ENCODE data around the gene ICOS. TPM values are rescaled to one million over a fixed set of nuclear protein-coding genes. Genes with fewer than 3 reads are reported as not detected.

ICOS gene
- total and polyA plus RNA-seq, 2 of the 8 experiments (the other 6 are each of a cell fraction or from before 2014, with no cell fraction given): not detected

- no peak for TF ChIP-seq EP300 (IDR thresholded peaks at IDR 0.05; ENCODE audit: borderline replicate concordance in 1 of 2, low read depth in 2 of 2, low read length in 2 of 2)
- no peak for TF ChIP-seq TAF7 (optimal IDR thresholded peaks at IDR 0.05; ENCODE audit: borderline replicate concordance, low read depth, low read length)
- TF ChIP-seq SP2 (IDR thresholded peaks at IDR 0.05; ENCODE audit: low read length): no peak
- no peak for TF ChIP-seq BCL11A (IDR thresholded peaks at IDR 0.05; ENCODE audit: low read depth in 2 of 2, low read length in 2 of 2)
- TF ChIP-seq CHD7 (IDR thresholded peaks at IDR 0.05; ENCODE audit: insufficient replicate concordance, low read length): no peak
- no peak for TF ChIP-seq RNF2 (IDR thresholded peaks at IDR 0.05; ENCODE audit: borderline replicate concordance, low read depth, low read length, missing control alignments, poor library complexity, severe bottlenecking)
Observed at GRCh38 chr2:203983064-203983715, 46.6 kb downstream of the ICOS start (continued).

Measured in H1 (cell line).